SH-SY5Y (cell line): ENCODE measurements around the gene PRKCH.

Experiments
- GATA2 ChIP-seq: IDR thresholded peaks from 2 replicates; pipeline ENCODE4 v1.6.1; 2011; ENCODE audit warnings: mild to moderate bottlenecking, low read depth, low read length
- GATA3 ChIP-seq: IDR thresholded peaks from 2 replicates; pipeline ENCODE4 v1.6.1; 2011; ENCODE audit warnings: low read depth, mild to moderate bottlenecking, low read length, moderate library complexity

PRKCH gene

GRCh38 chr14:61484031-61484430 is 162.7 kb downstream of the PRKCH start:
- TF ChIP-seq GATA2 (no peak), GATA3 (no peak)

- TF ChIP-seq GATA3 = no peak
- TF ChIP-seq GATA2 = no peak
Observed at GRCh38 chr14:61484826-61485584, 163.6 kb downstream of the PRKCH start.

GRCh38 chr14:61485661-61486060 is 164.3 kb downstream of the PRKCH start:
- no peak for TF ChIP-seq GATA2

GRCh38 chr14:61486930-61487495 is 165.6 kb downstream of the PRKCH start:
- TF ChIP-seq GATA3 (no peak), GATA2 (no peak)

GRCh38 chr14:61488417-61489401 is 167.3 kb downstream of the PRKCH start:
- no peak for TF ChIP-seq GATA3
- no peak for TF ChIP-seq GATA2

- TF ChIP-seq GATA2 = no peak
- TF ChIP-seq GATA3 = no peak
Observed at GRCh38 chr14:61489512-61489911, 168.1 kb downstream of the PRKCH start.

- TF ChIP-seq GATA3 (no peak), GATA2 (no peak)
Observed at GRCh38 chr14:61489932-61490331, 168.6 kb downstream of the PRKCH start.

GRCh38 chr14:61491224-61491623 is 169.8 kb downstream of the PRKCH start:
- TF ChIP-seq GATA3 = no peak
- TF ChIP-seq GATA2 = no peak

- TF ChIP-seq GATA3 = no peak
- no peak for TF ChIP-seq GATA2
Observed at GRCh38 chr14:61491876-61492434, 170.6 kb downstream of the PRKCH start.

GRCh38 chr14:61492474-61492873 is 171.1 kb downstream of the PRKCH start:
- TF ChIP-seq GATA3 (no peak), GATA2 (no peak)

- TF ChIP-seq GATA2 = no peak
- TF ChIP-seq GATA3 = no peak
Observed at GRCh38 chr14:61493239-61493638, 171.9 kb downstream of the PRKCH start.

GRCh38 chr14:61494018-61494417 is 172.6 kb downstream of the PRKCH start:
- TF ChIP-seq GATA2 (no peak), GATA3 (no peak)

- TF ChIP-seq GATA3 = no peak
- TF ChIP-seq GATA2 = no peak
Observed at GRCh38 chr14:61495809-61496208, 174.4 kb downstream of the PRKCH start.

GRCh38 chr14:61498303-61498702 is 176.9 kb downstream of the PRKCH start:
- TF ChIP-seq GATA3 (no peak), GATA2 (no peak)
